Type B pancreatic cell (in vitro differentiated cells): ENCODE data around the gene PLCD4. TPM values are rescaled to one million over a fixed set of nuclear protein-coding genes. Genes with fewer than 3 reads are reported as not detected.

Source experiments
- DNase-seq: peaks from one replicate; pipeline ENCODE4 v3.0.0; 2021; ENCODE audit warnings: mixed read lengths; ENCODE audit not compliant: unreplicated experiment; ENCODE audit errors: extremely low spot score
- H3K27ac Mint-ChIP-seq: 2 replicates; pipeline ENCODE4 v1.8.0; 2021; ENCODE audit warnings: mild to moderate bottlenecking, mixed read lengths
- H3K27me3 Mint-ChIP-seq: 2 replicates; pipeline ENCODE4 v1.8.0; 2021; ENCODE audit warnings: mixed read lengths
- H3K36me3 Mint-ChIP-seq: 2 replicates; pipeline ENCODE4 v1.8.0; 2021; ENCODE audit warnings: mixed read lengths
- H3K4me1 Mint-ChIP-seq: one replicate; pipeline ENCODE4 v1.8.0; 2021; ENCODE audit warnings: mixed read lengths; ENCODE audit not compliant: unreplicated experiment
- H3K4me3 Mint-ChIP-seq: 2 replicates; pipeline ENCODE4 v1.8.0; 2021; ENCODE audit warnings: mild to moderate bottlenecking, mixed read lengths
- H3K9me3 Mint-ChIP-seq: 2 replicates; pipeline ENCODE4 v1.8.0; 2021; ENCODE audit warnings: mixed read lengths
- total RNA-seq: library from RNA; stranded (reverse); gene quantifications from 2 replicates; pipeline ENCODE4 v1.2.1, GENCODE V29; 2021; ENCODE audit warnings: low replicate concordance
- TF ChIP-seq, protein P1 (sequence below): fragments of 200-600 bp; sonication (generic); conservative IDR thresholded peaks from 2 replicates; pipeline ENCODE4 v1.5.0; 2021; ENCODE audit warnings: antibody characterized with exemption, mild to moderate bottlenecking

Gene PLCD4
- total RNA-seq, 1 donor from 2014 or later = 1.4 TPM

DNA sequence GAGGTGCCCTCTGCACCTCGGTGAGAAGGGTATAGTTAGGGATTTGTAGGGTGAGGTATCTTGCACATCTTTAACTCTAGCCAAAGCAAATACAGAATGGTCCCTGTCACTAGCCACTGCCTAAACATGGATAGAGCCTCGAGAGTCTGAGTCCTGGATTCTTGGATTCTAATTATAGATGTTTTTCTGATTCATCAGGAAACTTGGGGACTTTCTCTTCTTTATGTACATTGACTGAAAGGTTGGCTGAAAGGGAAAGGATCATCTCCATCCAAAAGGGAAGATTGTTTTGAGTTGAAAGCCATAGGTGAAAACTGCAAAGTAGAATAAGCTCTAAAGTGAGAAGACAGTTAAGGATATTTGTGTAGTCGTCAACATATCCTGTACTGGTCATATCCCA, 72.4 kb downstream of the PLCD4 start:
- H3K36me3 Mint-ChIP-seq = peaks cover 18% of the 10 kb centered on the region
- no peak overlapping the region for H3K4me3 Mint-ChIP-seq
- H3K9me3 Mint-ChIP-seq = no peaks in the 10 kb centered on the region

More for the DNA sequence above, 72.4 kb downstream of the PLCD4 start:
- no peak for DNase-seq
- H3K4me1 Mint-ChIP-seq = no peaks in the 10 kb centered on the region
- no peak overlapping the region for H3K27ac Mint-ChIP-seq
- TF ChIP-seq, protein P1, sequence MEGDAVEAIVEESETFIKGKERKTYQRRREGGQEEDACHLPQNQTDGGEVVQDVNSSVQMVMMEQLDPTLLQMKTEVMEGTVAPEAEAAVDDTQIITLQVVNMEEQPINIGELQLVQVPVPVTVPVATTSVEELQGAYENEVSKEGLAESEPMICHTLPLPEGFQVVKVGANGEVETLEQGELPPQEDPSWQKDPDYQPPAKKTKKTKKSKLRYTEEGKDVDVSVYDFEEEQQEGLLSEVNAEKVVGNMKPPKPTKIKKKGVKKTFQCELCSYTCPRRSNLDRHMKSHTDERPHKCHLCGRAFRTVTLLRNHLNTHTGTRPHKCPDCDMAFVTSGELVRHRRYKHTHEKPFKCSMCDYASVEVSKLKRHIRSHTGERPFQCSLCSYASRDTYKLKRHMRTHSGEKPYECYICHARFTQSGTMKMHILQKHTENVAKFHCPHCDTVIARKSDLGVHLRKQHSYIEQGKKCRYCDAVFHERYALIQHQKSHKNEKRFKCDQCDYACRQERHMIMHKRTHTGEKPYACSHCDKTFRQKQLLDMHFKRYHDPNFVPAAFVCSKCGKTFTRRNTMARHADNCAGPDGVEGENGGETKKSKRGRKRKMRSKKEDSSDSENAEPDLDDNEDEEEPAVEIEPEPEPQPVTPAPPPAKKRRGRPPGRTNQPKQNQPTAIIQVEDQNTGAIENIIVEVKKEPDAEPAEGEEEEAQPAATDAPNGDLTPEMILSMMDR = no peak
- no peaks in the 10 kb centered on the region for H3K27me3 Mint-ChIP-seq

Other genes starting within 250 kb of the PLCD4 start
- gene SLC11A1, start 225.6 kb upstream of the PLCD4 start, total RNA-seq = 0.39 and 0.64 TPM in 2 replicates
- gene CTDSP1, start 208.0 kb upstream of the PLCD4 start, total RNA-seq = 96.4 and 112 TPM in 2 replicates
- 64.6 and 142 TPM in 2 replicates for gene VIL1, start 188.8 kb upstream of the PLCD4 start, total RNA-seq
- gene USP37, start 39.5 kb upstream of the PLCD4 start, total RNA-seq = 16.5 and 22.9 TPM in 2 replicates
- 42.9 and 59.4 TPM in 2 replicates for gene CNOT9, start 39.1 kb upstream of the PLCD4 start, total RNA-seq
- 35.0 and 38.3 TPM in 2 replicates for gene ZNF142, start 51.7 kb downstream of the PLCD4 start, total RNA-seq
- gene BCS1L, start 51.8 kb downstream of the PLCD4 start, total RNA-seq = 46.0 and 64.2 TPM in 2 replicates
- gene RNF25, start 64.1 kb downstream of the PLCD4 start, total RNA-seq = 22.8 and 30.5 TPM in 2 replicates
- 60.4 and 102 TPM in 2 replicates for gene STK36, start 64.2 kb downstream of the PLCD4 start, total RNA-seq
- 59.2 and 79.8 TPM in 2 replicates for gene TTLL4, start 102.9 kb downstream of the PLCD4 start, total RNA-seq
- gene CYP27A1, start 174.2 kb downstream of the PLCD4 start, total RNA-seq = 6.5 and 6.9 TPM in 2 replicates
- not detected in 2 replicates for gene PRKAG3, start 223.9 kb downstream of the PLCD4 start, total RNA-seq